Embryonic facial prominence (tissue), 1 donor: ENCODE measurements around the gene HSPA12A.

Source experiments
- DNase-seq: peaks from one replicate; pipeline ENCODE4 v3.0.0-alpha.2; 2016; ENCODE audit errors: extremely low spot score

The HSPA12A gene

DNA sequence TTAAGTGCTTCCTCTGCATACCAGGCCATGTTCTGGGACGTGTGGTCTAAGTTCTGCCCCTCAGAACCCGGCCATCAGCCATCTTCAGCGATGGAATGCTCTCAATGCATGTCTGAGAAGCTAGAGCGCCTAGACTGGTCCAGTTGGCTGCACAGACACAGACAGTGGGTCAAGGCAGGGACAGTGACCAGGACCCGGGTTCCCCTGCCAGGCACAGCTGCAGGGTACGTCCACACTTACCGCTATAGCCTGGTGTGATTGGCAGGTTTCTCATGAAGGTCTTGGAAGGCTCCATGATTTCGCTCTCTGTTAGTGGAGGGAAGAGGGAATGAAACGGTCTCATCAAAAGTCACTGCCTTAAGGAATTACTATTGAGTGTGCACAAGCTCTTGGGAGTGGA lies 74.3 kb downstream of the HSPA12A start:
- DNase-seq: no peak

DNA sequence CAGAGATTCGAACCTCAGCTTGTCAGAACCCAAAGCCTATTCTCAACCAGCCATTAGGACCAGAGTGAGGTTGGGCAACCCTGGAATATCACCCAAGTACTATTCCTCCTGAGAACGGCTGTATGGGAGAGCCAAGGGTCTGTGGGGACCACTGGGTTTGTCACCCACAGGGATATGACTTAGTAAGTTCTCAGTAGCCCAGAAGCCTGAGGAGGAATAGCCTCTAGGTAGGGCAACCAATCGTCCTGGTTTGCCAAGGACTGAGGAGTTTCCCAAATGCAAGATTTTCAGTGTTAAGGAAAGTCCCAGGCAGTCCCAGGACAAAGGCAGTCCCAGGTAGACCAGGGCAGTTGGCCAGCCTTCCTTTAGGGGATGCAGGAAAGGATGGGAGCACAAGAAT lies 74.9 kb downstream of the HSPA12A start:
- no peak for DNase-seq

DNA sequence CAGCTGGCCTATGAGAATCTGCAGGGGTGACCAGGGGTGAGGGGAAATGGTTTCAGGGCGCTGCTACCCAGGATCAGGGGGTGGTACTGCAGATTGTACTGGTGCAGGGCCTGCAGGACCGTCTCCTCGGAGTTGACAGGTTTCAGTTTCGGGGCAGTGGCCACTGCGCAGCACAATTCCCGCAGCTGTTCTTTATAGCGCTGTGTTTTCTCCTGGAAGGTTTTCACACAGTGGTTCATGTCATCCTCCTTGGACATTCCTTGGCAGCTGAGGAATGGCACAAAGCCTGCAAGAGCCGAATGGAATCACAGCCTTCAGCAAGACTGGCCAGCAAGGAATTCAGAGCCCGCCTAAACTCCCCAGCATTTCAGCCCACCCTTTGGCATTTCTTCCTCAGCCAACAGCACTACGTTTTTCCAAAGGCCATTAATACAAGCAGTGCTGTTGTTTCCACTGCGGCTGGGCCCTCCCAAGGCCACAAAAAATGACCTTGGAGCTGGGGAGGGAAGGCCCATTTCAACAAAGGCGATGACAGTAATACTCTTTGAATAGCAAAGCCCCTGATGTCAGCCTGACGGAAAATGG lies 76.7 kb downstream of the HSPA12A start:
- no peak for DNase-seq

DNA sequence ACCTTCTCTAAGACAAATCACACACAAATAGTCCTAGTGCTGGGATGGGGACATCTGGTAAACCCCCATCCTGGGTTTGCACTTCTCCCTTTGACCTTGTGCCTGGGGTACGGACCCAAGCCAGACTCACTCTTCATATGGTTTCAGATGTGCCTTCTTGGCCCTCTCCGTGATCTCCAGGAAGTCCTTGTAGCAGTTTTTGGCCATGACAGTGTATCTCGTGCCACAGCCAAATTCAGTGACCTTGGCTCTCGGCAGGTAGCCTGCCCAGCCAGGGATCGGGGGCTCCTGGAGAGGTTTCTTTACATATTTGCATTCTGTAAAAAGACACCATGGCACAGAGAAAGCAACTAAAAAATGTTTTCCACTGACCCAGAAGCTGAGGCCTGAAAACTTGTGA lies 77.7 kb downstream of the HSPA12A start:
- no peak for DNase-seq

DNA sequence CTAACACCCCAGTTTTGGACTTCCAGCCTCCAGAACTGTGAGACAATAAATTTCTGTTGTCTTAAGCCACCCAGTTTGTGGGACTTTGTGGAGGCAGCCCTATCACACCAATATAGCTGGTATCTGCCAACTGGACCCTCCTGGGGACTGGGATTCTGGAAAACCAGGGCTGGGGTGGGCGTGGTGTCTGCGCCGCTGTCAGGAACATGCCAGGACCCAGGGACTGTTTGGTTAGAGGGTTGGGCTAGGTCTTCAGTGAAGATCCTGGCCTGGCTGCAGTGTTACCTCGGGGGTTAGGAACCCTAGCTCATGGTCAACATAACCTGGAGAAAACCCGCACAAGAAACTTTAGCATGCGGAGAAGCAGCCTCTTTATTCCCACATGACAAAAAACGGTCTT lies 79.0 kb downstream of the HSPA12A start:
- no peak for DNase-seq

DNA sequence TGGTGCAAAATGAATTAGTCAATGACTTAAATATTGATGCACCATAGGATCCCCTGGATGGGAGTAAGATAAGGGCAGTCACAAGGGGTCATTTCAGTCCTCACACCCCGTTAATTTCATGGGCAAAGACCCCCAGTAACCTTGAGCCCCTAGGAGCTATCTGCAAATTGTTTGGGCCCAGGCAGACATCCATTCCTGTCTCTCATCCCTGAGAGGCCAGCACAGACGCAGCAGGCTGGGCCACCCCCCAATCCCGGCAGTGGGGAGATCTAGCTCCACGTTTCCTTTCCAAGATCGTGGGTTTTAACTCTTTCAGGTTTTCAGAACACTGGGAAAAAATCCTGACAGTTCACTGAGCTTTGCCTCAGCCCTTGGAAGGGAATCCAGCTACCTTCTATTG lies 81.5 kb downstream of the HSPA12A start:
- no peak for DNase-seq

DNA sequence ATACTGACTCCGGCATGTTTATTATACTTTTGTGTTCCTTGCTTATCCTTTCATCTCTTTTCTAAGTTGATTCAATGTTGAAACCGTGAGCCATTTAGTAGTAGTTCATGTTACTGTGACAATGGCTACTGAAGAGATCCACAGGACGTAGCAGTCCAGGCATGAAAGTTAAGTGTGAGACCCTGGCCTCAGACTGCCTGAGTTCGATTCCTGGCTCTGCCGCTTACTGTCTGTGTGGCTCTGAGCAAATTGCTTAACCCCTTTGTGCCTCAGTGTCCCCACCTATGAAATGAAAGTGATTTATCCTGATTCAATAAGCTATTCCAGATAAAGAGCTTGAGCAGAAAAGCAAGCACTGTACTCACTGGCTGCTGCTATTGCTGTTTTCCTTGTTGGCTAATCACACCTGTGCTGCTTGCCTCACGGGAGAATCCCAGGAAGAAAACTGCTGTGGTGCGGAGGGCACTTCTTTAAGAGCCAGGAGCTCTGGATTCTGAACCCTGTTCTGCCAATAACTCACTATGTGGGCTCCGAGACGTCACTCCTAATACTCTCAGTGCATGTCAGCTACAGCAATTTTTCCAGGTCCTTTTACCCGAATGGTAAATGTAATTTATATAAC lies 83.2 kb downstream of the HSPA12A start:
- no peak for DNase-seq

DNA sequence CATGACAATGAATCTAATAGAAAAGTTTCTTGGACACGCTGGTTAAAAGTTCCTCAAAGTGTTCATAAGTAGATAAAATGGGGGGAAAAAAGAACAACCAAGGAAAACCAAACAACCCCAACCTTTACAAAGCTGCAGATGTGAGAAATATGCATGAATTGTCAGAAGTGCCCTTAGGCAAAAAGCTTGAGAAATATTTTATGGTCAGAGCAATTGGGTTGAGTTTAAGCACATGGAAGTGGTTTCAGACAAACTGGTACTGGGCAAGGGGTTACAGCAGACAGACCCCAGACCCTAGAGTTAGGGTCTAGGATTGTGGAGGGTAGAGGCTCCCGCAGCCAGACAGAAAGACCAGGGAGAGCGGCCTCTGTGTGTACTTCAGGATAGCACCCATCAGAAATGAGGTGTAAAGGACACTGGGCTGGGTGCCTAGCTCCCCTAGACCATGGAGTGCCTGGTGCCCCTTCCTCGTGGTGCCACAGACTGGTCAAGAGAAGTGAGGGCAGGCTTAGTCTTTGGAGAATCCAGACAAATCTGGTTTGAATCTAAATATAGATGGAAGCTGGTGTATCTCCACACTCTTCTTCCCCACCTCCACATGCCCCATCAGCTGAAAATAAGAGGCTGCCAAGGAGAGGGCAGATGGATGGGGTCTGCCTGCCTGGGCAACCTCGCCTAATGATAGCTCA lies 84.4 kb downstream of the HSPA12A start:
- no peak for DNase-seq

DNA sequence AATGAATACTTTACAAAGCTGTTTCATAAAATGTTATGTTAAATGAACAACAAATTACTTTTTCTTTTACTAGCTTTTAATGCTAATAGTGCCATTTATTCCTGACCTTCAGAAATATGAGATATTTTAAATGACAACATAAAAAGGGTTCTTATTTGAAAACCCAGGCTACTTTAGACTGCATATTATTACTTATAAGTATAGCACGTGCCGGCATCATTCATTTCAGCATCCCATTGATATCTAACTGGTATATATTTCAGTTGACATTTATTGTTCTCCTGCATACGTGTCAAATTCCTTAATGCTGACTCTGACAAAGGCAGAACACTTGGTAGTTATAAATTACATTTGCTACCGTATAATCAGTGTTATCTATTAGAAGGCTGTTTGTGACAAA lies 86.3 kb downstream of the HSPA12A start:
- no peak for DNase-seq

DNA sequence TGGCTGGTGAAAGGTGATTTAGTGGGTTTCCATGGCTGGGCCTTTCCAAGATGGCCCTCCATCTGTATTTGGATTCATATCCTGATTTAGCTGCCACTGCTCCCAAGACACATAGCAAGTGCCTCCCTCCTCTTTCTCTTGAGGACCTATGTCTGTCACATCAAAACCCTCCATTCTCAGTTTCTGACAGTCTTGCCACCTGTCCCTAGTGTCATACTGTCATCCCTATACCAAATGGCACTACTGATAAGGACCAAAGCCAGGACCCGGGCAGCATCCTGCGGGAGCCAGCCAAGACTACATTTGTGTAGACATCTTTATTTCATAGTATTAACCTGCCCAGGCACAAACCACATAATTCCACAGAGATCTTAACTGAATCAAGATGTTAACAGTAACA lies 86.8 kb downstream of the HSPA12A start:
- DNase-seq: no peak

DNA sequence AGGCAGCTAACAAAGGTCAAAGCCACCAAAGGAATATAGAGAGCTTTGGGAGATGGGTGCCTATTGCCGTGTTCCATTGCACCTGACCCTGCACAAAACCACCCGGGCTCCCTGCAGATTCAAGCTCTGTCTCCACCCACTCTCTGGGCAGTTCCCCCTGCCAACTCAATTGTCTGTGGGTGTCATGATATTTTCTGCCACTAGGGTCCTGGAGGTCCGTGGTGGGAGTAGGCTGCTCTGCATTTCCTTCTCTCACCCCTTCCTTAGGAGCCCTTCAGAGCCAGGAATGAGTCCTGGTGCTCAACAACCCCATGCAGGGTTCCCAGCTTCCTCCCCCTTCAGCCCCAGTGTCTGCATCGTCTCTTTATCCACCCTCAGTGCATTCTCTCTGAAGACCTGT lies 87.5 kb downstream of the HSPA12A start:
- no peak for DNase-seq

DNA sequence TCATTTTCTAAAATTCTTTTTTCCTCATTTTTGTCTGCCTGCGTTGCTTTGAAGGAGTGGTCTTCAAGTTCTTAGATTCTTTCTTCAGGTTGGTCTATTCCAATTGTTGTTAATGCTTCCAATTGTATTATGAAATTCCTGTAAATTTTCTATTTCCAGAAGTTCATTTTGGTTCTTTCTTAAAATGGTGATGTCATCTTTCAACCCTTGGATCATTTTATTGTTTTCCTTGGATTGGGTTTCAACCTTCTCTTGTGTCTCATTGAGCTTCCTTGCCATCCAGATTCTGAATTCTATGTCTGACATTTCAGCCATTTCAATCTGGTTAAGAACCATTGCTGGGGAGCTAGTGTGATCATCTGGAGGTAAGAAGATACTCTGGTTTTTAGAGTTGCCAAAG lies 88.5 kb downstream of the HSPA12A start:
- no peak for DNase-seq

DNA sequence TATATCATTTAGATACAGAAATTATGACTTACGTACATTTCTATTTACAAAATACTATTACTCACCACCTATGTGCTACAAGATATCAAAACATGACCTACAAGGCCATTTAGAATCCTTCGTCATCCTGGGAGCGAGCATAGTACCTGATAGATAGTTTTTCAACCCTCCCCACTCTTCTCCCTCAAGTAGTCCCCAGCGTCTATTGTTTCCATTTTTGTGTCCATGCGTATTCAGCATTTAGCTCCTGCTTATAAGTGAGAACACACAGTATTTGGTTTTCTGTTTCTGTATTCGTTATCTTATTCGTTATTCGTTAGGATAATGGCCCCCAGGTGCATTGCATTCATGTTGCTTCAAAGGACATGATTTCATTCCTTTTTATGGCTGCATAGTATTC lies 93.5 kb downstream of the HSPA12A start:
- DNase-seq: no peak

DNA sequence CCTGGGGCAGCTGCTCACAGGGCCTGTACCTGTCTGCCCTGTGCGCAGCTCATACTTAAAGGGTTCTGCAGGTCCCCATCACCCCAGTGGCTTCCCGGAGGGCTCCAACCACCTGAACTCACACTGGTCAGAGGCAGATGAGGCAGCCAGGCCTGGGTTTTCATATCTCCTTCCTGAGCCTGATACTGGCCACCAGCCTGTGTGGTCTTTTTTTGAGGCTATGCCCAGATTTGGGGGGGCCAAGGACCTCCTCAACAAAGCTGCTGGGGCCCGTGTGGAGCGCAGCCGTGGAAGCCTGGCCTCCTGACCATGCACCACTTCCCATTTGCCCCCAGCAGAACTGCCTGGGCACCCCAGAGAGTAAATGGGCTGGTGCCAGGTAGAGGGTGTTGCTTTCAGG lies 95.9 kb downstream of the HSPA12A start:
- DNase-seq: no peak

DNA sequence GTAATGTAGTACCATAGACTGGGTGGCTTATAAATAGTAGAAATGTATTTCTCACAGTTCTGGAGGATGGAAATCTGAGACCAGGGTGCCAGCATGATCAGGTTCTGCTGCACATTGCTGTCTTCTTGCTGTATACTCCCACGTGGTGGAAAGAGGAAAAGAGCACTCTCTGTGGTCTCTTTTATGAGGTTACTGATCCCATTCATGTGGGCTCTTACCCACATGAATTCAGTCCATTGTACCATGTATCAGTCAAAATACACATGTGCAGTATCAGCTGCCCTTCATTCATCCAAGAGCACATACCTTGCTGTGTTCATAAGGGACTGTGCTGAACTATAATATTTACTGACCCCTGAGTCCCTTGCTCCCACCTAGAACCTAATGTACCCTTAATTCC lies 104.5 kb downstream of the HSPA12A start:
- DNase-seq: no peak

DNA sequence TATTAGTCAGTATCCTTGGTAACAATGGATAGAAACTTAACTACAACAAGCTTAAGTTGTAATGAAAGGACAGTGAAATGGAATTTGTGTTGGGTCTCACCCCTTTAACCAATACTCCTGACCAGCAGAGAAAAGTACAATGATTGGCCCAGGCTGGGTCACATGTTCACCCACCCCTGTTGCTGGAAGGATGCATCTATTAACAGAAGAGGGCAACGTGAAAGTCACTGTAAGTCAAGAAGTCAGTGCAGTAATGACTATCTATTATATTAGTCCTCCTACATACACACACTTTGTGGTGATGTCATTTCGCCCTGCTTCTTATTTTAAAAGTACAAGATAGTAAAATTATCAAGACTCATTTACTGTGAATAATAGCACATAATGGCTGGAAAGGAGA lies 105.4 kb downstream of the HSPA12A start:
- no peak for DNase-seq

DNA sequence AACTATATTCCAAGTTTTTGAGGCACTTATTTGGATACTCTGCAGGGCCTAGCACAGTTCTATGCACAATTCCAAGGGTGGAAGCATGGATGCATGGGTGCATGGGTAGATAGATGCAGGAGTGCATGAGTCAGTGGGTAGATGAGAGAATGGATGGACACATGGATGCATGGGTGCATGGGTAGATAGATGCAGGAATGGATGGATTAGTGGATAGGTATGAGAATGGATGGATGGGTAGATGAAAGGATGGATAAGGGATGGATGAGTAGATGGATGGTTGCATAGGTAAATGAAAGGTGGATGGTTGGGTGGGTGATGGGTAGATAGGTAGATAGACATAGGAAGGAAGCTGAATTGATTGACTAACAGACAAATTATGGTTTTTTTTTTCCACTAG lies 106.0 kb downstream of the HSPA12A start:
- no peak for DNase-seq

DNA sequence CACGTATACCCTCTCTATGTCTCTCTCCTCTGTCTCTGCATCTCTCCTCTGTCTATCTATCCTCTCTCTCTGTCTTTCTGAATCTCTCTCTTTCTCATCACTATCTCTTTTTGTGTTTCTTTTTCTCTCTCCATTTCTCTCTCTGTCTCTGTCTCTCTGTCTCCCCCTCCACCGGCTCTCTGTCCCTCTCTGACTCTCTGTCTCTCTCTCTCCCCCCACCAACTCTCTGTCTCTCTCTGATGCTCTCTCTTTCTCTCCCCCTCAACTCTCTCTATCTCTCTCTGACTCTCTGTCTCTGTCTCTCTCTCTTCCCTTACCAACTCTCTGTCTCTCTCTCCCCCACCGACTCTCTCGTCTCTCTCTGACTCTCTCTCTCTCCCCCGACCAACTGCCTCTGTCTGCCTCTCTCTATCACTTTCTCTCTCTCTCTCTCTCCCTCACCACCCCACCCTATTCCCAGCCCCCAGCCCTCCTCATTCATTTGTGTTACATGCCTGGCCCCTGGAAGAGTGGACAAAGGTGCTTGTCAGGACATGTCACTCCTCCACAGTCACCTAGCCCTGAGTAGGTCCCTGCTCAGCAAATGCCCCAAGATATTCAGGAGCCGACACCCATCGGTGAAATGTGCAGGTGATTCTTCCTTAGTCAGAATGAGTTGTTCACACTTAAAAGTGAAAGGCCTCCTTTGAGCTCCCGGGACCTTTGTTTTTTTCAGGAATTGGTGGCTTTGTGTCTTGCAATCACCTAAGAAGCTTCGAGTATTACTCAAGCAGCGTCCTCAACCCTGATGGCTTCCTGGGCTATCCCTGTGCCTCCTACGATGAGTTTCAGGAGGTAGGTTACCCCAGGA lies 108.0 kb downstream of the HSPA12A start:
- no peak for DNase-seq

DNA sequence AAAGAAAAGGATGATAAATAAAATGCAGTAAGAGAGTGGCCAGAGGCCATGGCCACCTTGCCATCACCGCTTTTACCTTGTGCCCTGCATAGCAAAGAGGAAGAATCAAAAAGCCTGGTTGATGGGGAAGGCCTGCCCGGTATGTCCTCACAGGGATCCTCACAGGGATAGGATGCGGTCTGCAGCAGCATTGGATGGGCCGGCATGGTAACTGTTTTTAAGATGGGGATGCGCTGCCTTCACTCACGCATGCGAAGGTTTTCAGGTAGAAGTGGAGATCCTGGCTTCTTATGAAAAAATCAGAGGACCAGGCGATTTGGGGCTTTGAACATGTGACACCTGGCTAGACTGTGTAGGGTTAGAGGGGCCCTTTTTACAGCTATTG lies 109.2 kb downstream of the HSPA12A start:
- DNase-seq: no peak

DNA sequence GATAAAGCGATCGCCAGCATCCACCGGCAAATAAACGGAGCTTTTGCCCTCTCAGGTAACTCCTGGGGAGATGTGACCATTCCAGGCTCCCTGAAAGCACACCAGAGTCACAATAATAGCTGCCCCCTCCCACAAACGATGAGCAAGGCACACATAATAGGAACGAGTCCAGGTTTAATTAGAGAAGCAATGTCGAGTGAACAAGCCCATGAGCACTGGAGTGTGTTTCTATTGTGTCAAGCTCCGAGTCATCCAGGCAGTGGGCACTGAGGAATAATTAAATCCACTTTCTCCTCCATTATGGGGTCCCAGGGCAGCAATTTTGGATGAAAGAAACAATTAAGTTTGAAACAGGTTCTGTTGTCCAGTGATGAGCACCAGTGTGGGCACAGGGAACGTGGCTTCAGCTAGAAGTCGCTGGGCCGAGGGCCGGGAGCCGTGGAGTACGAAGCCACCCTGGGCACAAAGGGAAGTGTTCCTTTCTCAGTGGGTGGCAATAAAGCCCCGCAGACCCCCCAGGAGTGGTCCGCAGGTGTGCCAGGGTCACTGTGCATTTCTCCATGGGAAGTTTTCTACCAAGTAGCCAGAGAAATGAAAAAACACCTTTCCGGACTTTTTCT lies 109.7 kb downstream of the HSPA12A start:
- DNase-seq: no peak

DNA sequence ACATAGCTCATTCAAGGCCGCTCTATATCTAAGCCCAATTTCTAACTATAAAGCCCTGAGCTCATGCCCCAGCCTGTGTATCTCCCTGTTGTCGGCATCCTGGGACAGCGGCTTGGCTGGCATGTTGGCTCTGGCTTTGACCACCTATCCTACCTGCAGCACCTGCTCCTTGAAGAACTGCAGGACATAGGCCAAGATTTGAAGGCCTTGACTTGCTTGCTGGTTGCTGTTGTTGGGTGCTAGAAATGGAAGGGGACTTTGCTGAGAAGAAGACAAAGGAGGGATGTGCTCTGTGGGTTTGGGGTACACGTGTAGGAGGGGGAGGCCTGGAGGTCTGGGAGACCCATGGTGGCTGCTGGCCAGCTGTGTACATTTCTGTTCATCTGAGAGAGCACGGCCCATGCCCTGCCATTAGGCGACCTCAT lies 110.5 kb downstream of the HSPA12A start:
- DNase-seq: no peak

DNA sequence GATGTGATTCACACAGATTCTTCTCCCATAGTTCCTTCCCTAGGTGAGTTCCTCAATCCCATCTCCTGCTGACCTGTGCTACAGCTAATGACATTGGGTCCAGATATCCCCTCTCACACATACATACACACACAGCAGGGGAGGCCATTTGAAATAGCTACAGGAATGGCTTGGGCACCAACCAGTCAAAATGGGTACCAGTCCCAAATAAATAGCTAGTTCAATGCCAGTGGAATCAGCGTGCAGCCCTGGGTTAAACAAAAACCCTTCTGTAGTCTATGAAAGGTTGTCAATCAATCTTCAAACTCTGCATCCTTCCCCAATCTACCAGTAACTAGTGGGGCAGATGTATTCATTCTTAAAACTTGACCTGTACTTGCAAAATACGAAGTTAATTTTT lies 112.3 kb downstream of the HSPA12A start:
- no peak for DNase-seq
